NCI-H2196 (cell line): Measurements from ENCODE around the gene ZMPSTE24.

Source experiments
- DNase-seq: peaks from one replicate; lab custom pipeline; 2025; ENCODE audit not compliant: unreplicated experiment; lab: John Stamatoyannopoulos, UW

The ZMPSTE24 gene

DNA sequence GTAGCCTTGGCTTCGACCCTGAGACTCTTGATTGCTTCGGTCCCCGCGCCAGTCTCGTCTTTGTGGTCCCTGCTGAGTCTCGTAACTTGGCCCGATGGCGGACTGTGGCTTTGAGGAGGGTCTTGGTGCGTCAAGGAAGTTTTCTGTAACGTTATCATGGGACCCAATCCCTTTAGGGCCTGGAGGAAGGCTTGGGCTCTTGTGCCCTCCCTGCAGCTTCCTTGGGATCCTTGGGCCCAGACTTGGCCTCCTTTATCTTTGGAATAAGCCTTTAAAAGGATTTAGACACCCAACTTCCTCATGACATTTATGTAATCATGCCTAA lies 371 bp downstream of the ZMPSTE24 start:
- no peak for DNase-seq

DNA sequence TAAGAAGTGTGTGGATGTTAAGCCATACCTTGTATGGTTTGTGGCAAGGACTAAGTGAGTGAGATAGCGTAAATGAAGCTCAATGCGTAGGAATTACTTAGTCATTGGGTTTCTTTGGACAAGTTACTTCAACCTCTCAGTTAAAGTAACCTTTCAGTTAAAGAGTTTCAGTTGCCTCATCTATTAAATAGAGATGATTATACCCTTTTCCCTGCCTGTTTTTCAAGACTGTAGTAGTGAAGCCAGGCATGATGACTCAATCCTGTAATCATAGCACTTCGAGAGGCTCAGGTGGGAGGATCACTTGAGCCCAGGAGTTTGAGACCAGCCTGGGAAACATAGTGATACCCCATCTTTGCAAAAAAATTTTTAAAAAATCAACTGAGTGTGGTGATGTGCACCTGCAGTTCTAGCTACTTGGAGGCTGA lies 6.3 kb downstream of the ZMPSTE24 start:
- DNase-seq: no peak

GRCh38 chr1:40265298-40265697 lies 7.3 kb downstream of the ZMPSTE24 start:
- DNase-seq: no peak

DNA sequence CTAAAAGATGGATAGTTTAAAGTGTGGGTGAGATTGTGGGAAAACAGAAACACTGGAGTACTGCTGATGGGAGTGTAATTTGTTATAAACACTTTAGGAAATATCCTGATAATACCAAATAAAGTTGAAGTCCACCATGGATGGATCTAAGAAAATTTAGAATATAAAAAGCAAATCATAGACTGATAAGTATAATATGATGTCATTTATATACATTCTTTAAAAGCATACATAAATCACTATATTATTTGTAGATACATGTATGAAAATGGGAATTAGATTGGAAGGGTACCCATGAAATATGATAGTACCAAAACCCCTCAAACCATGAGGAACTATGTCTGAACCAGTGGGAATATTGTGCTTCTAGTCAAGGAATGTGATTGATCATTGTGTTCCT lies 7.9 kb downstream of the ZMPSTE24 start:
- no peak for DNase-seq

GRCh38 chr1:40266786-40267535 lies 8.9 kb downstream of the ZMPSTE24 start:
- DNase-seq: no peak

DNA sequence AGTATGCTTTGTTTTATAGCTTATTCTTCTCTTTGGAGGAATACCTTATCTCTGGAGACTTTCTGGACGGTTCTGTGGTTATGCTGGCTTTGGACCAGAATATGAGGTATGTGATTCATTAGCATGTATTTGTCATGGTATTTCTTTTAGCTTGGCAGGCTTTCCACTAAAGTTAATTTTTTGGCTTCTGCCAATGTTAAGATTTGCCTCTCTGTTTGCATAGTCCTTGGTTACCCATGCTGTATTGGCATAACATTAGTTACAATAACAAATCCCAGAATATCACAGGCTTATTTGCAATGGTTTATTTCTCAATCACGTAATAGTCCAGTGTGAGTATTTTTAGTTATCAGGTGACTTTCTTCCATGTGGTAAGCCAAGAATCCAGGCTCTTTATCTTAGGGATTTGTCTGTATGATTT lies 9.7 kb downstream of the ZMPSTE24 start:
- DNase-seq: peak; percentile 11

GRCh38 chr1:40268211-40268610 lies 10.2 kb downstream of the ZMPSTE24 start:
- no peak for DNase-seq

DNA sequence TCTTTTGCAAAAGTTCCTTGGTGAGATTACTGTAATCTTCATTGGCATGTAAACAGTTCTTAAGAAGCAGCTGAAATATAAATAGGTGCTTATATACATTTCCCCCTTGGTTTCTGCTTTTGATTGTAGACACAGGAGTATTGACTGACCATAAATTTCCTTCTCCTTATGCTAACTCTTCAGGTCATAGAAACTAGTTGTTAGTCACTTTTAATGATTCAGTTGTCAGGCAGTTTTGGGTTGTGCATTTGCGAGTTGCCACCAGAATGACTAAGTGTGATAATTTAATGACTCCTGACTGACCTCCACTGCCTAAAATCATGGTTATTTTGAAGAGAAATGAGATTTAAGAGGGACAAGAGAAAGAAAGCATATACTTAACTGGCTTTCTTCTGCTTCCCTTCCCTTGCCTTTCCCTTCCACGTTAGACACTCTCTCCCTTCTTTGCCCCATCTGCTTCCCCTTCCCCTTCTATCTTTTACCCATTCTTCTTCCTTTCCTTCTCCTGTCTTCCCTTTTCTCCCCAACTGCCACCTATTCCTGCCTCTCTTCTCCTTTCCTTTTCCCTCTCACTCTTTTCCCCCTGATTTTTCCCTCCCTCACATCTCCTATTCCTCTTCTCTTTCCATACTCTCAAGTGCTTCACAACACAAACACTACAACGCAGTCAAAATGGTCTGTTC lies 12.3 kb downstream of the ZMPSTE24 start:
- no peak for DNase-seq

GRCh38 chr1:40272653-40273213 lies 14.7 kb downstream of the ZMPSTE24 start:
- no peak for DNase-seq

- DNase-seq: no peak
Measured at GRCh38 chr1:40273547-40274166, 15.6 kb downstream of the ZMPSTE24 start.

DNA sequence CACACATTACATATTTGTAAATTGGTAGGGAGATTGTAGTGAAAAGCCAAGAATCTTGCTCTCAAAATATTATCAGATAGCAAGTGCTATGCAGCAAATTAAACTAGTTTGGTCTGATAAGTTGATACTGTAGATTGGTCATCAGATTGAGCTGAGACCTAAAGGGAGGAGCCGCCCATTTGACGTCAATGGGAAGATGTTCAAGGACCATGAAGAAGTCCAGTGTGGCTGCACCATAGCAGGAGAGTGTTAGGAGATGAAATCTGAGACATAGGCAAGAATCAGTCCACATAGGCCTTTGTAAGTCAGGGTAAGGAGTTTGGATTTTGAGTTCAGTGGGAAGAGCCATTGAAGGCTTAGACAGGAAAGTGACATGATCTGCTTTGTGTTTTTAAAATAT lies 16.3 kb downstream of the ZMPSTE24 start:
- no peak for DNase-seq

- no peak for DNase-seq
Measured at GRCh38 chr1:40276122-40276521, 18.1 kb downstream of the ZMPSTE24 start.

- DNase-seq: peak; percentile 51
Measured at GRCh38 chr1:40281853-40282252, 23.8 kb downstream of the ZMPSTE24 start.

GRCh38 chr1:40291293-40291692 lies 33.3 kb downstream of the ZMPSTE24 start:
- DNase-seq: no peak

DNA sequence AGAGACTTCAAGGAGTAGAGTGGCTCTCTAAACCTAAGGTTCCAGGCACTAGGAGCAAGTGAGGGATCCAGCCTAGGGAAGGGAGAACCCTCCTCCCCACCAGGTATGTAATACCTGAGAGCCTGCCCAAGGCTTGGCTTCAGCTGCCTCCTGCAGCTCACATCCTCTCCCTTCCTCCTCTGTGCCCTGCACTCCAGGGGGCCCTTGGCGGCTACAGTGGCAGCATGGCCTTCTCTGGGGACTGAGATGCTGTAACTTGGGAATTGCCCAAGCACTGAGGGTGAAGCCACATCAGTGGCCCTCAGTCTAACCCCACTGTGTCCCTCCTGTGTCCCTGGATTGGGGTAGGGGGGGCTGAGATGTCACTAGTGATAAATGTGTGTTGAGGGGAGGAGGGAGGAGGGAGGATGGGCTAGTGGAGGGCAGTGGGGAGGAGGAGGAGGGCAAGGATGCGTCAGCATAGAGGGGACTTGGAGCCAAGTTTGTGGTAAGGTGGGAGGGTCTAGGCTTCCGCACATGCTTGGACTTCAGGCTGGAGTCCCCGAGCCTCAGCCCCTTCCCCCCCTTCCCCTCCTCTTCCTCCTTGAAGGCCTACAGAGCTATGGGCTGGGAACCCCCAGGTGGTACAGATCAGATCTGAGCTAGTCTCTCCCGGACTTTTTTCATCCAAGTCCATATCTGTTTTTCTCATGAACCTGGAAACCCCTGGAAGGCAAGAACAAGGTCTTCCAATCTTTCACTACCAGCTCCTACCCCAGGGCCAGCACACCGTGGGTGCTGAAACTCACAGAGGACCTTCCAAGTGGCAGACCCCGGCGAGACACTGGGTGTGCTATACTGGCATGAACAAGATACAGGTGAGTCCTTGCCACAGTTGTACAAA lies 41.6 kb downstream of the ZMPSTE24 start:
- no peak for DNase-seq

DNA sequence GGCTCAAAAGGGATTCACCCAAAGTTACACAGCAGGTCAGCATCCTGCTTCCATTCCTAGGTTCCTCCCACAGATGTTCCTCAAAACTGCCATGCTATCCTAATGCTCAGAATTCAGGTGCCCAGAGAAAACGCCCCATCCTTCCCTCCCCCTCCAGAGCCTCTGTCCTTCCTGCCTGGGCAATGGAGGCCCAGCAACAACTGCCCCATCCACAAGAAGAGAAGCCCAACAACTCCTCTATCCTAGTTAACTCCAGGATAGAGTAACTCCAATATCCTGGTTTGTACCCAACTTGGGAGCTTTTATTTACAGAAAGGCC lies 42.2 kb downstream of the ZMPSTE24 start:
- no peak for DNase-seq

GRCh38 chr1:40300651-40301050 lies 42.6 kb downstream of the ZMPSTE24 start:
- no peak for DNase-seq

DNA sequence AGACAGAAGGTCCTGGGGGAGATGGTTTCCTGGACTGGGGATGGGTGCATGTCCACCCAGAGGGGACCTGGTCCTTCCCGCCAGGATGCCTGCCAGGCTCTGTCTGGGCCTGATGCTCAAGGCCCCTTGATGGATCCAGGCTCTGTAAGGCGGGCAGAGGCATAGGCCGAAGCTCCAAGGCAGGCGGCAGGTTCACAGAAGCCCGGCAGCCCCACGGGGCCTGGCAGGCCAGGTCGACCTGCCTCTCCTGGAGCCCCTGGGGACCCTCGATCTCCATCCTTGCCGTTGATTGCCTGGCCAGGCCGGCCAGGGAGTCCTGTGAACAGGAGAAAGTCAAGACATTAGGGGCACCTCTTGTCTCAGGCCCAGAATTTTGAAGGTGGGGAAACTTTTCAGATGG lies 43.0 kb downstream of the ZMPSTE24 start:
- DNase-seq: no peak

- DNase-seq: no peak
Measured at GRCh38 chr1:40301541-40302299, 43.7 kb downstream of the ZMPSTE24 start.

DNA sequence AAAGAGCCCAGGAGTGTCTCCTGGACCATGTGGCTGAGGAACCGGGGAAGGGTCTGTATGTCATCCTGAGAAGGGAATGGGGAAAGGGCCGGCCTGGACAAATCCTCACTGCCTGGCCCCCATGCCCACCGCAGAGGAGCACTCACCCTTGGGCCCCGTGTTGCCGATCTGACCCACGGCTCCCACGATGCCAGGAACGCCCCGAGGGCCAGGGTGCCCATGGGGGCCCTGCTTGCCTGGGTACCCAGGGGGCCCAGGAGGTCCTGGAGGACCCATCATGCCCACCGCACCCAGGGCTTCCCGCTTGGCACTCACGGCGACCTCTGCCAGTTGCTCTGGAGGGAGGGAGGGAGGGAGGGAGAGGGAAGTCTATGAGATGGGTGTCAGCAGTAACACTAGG lies 44.4 kb downstream of the ZMPSTE24 start:
- no peak for DNase-seq
